ENCODE results near the gene CTNNA2.

Gene CTNNA2

DNA sequence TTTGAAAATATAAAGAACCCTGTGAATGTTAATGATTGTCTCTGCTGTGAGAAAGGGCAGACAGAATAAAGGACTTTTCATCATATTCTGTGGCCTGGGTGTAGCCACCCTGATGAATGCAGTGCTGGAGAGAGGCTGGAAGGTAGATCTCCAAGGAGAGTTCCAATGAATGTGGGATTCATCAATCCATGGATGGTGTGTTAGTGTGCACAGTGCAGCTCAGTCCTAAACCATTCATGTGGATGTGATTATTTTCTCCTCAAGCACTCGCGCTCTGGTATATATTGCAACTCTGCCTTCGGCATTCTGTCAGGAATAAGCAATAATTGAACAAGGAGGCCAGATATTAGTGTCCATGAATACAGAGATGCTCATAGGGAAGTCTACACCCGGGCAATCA is 744.6 kb downstream of the CTNNA2 start:
- H3K4me1 ChIP-seq = no peaks in the 10 kb centered on the region
- H3K4me3 ChIP-seq (ENCODE audit: low read depth, low read length) = no peak overlapping the region
- no peak for DNase-seq
- TF ChIP-seq CTCF (IDR thresholded peaks at IDR 0.05; ENCODE audit: low read depth, low read length) = no peak
- H3K36me3 ChIP-seq = no peaks in the 10 kb centered on the region
- H3K27me3 ChIP-seq = no peaks in the 10 kb centered on the region
- H3K9me3 ChIP-seq = no peaks in the 10 kb centered on the region

GRCh38 chr2:80258341-80258740 is 745.5 kb downstream of the CTNNA2 start:
- H3K27me3 ChIP-seq = no peaks in the 10 kb centered on the region
- DNase-seq = no peak
- no peaks in the 10 kb centered on the region for H3K36me3 ChIP-seq
- no peaks in the 10 kb centered on the region for H3K9me3 ChIP-seq
- H3K4me1 ChIP-seq = no peaks in the 10 kb centered on the region
- no peak overlapping the region for H3K4me3 ChIP-seq (ENCODE audit: low read depth, low read length)
- no peak for TF ChIP-seq CTCF (IDR thresholded peaks at IDR 0.05; ENCODE audit: low read depth, low read length)

- no peak overlapping the region for H3K4me3 ChIP-seq (ENCODE audit: low read depth, low read length)
- TF ChIP-seq CTCF (IDR thresholded peaks at IDR 0.05; ENCODE audit: low read depth, low read length) = no peak
- no peaks in the 10 kb centered on the region for H3K27me3 ChIP-seq
- DNase-seq = no peak
- H3K36me3 ChIP-seq = no peaks in the 10 kb centered on the region
- H3K4me1 ChIP-seq = no peaks in the 10 kb centered on the region
- H3K9me3 ChIP-seq = no peaks in the 10 kb centered on the region
Observed at GRCh38 chr2:80258793-80259192, 745.9 kb downstream of the CTNNA2 start.

DNA sequence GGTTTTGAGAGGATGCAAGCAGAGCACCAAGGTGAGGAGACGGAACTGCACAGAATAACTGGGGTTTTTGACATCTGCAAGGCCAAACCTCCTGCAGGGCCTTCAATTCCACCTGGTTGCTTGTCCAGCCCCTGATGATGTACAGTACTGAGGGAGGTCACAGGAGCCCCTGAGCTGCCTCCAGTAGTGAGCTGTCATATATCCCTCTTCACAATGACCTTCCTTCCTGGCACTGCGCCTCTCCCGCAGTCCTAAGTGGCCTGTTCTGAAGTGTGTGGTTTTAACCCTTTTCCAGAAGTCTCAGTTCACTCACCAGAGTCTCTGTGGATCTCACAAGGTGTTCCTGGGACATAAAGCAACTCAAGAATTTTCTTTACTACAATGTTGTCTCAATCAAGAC is 746.4 kb downstream of the CTNNA2 start:
- Histone ChIP-seq H3K27me3 (no peaks in the 10 kb centered on the region), H3K36me3 (no peaks in the 10 kb centered on the region), H3K9me3 (no peaks in the 10 kb centered on the region), H3K4me1 (no peaks in the 10 kb centered on the region), H3K4me3 (ENCODE audit: low read depth, low read length) (no peak overlapping the region)
- TF ChIP-seq CTCF (IDR thresholded peaks at IDR 0.05; ENCODE audit: low read depth, low read length) = no peak
- DNase-seq = no peak

DNA sequence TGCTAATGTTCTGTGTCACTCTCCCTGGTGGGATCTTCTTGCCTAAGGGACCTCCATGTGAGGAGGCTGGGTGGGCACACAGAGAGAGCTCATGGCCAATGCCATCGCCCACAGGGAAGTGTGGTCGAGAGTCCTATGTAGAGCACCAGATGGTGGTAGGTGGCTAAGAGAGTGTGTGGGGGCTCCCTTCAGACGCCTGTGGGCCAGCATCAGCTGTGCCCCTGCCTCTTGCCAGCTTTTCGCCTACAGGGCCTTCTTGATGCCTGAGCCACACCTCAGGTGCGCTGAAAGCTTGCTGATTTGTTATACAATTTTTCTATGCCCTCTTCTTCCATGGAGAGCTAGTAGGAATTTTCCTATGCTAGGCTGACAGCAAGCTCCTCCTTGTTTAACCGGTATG is 753.4 kb downstream of the CTNNA2 start:
- Histone ChIP-seq H3K27me3 (no peaks in the 10 kb centered on the region), H3K4me3 (ENCODE audit: low read depth, low read length) (no peak overlapping the region), H3K4me1 (no peaks in the 10 kb centered on the region), H3K9me3 (no peaks in the 10 kb centered on the region), H3K36me3 (no peaks in the 10 kb centered on the region)
- no peak for TF ChIP-seq CTCF (IDR thresholded peaks at IDR 0.05; ENCODE audit: low read depth, low read length)
- no peak for DNase-seq

- H3K27me3 ChIP-seq = no peaks in the 10 kb centered on the region
- H3K4me1 ChIP-seq = no peaks in the 10 kb centered on the region
- no peak for DNase-seq
- H3K9me3 ChIP-seq = no peaks in the 10 kb centered on the region
- TF ChIP-seq CTCF (IDR thresholded peaks at IDR 0.05; ENCODE audit: low read depth, low read length) = no peak
- H3K36me3 ChIP-seq = no peaks in the 10 kb centered on the region
- H3K4me3 ChIP-seq (ENCODE audit: low read depth, low read length) = no peak overlapping the region
Observed at GRCh38 chr2:80269806-80270205, 757.0 kb downstream of the CTNNA2 start.

All from BE2C (cell line).